Measurements from ENCODE around the gene SEMA4F.
A peak's percentile ranks its signal among the peaks of the same experiment; 100 is the strongest.

Gene SEMA4F

DNA sequence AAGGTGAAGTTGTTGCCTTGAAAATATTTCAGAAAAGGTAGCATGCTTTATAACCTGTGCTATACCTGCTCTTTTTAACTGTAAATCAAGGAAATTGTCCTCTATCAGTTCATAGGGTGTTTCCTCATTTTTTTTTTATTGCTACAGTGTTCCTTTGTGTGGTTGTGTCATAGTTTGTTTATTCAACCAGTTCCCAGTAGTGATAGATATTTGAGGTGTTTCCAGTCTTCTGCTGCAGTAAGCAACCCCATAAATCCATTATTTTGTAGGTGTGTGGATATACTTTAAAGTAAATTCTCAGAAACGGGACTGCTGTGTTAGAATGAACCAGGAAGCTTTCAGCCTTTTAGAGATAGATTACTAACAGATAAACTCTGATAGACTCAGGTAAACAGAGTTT lies 39.6 kb downstream of the SEMA4F start:
- TF ChIP-seq, protein P1, sequence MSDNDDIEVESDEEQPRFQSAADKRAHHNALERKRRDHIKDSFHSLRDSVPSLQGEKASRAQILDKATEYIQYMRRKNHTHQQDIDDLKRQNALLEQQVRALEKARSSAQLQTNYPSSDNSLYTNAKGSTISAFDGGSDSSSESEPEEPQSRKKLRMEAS (IDR thresholded peaks at IDR 0.05; ENCODE audit: low read depth, low read length): no peak
- TF ChIP-seq, protein P2, sequence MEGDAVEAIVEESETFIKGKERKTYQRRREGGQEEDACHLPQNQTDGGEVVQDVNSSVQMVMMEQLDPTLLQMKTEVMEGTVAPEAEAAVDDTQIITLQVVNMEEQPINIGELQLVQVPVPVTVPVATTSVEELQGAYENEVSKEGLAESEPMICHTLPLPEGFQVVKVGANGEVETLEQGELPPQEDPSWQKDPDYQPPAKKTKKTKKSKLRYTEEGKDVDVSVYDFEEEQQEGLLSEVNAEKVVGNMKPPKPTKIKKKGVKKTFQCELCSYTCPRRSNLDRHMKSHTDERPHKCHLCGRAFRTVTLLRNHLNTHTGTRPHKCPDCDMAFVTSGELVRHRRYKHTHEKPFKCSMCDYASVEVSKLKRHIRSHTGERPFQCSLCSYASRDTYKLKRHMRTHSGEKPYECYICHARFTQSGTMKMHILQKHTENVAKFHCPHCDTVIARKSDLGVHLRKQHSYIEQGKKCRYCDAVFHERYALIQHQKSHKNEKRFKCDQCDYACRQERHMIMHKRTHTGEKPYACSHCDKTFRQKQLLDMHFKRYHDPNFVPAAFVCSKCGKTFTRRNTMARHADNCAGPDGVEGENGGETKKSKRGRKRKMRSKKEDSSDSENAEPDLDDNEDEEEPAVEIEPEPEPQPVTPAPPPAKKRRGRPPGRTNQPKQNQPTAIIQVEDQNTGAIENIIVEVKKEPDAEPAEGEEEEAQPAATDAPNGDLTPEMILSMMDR (IDR thresholded peaks at IDR 0.05; ENCODE audit: low read depth, low read length): no peak
- no peak for TF ChIP-seq MYC (IDR thresholded peaks at IDR 0.05; ENCODE audit: low read depth, low read length)
- TF ChIP-seq POLR2A (IDR thresholded peaks at IDR 0.05; ENCODE audit: extremely low read depth, insufficient read length): no peak
- H3K4me3 ChIP-seq (ENCODE audit: low read depth, low read length): no peak overlapping the region
- DNase-seq (ENCODE audit: low read depth): no peak

DNA sequence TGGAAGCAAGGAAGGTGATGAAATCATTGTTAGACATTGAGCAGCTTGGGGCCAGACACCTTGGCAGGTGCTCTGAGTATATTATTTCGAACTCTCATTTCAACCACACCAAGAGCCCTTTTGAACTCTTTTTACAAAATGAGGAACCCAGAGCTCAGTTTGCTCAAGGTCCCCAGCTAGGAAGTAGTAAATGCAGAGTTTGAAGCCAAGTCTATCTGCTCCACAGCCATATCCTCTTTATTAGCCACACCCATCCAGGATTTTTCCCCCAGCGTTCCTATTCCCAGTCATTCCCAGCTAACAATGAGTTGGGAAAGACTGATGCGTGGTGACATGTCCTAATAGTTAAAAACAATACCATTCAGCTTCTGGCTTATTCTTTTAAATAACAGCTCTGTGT lies 40.2 kb downstream of the SEMA4F start:
- peak; percentile 54 for DNase-seq (ENCODE audit: low read depth)
- no peak overlapping the region for H3K4me3 ChIP-seq (ENCODE audit: low read depth, low read length)
- TF ChIP-seq, protein P2 (IDR thresholded peaks at IDR 0.05; ENCODE audit: low read depth, low read length): no peak
- TF ChIP-seq, protein P1 (IDR thresholded peaks at IDR 0.05; ENCODE audit: low read depth, low read length): no peak
- TF ChIP-seq POLR2A (IDR thresholded peaks at IDR 0.05; ENCODE audit: extremely low read depth, insufficient read length) (no peak), MYC (IDR thresholded peaks at IDR 0.05; ENCODE audit: low read depth, low read length) (no peak)

DNA sequence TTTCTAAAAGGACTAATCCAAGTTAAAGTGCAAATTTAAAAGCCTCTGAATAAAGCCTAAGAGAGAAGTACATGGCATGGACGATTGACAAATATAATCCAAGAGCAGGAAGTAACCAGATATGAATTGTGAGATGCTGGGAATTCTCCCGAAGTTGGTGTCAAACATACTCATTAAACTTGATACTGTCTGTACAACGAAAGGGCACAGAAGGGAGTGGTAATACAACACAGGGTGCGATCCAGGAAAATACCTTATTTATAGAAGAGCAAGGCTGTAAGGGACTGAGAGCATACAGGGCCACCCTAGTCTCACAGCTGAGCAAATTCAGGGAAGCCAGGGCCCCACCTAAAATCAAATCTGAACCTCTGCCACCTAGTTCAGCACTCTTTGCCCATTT lies 41.6 kb downstream of the SEMA4F start:
- DNase-seq (ENCODE audit: low read depth): no peak
- TF ChIP-seq MYC (IDR thresholded peaks at IDR 0.05; ENCODE audit: low read depth, low read length) (no peak), POLR2A (IDR thresholded peaks at IDR 0.05; ENCODE audit: extremely low read depth, insufficient read length) (no peak)
- TF ChIP-seq, protein P1 (IDR thresholded peaks at IDR 0.05; ENCODE audit: low read depth, low read length): no peak
- TF ChIP-seq, protein P2 (IDR thresholded peaks at IDR 0.05; ENCODE audit: low read depth, low read length): no peak
- H3K4me3 ChIP-seq (ENCODE audit: low read depth, low read length): no peak overlapping the region

DNA sequence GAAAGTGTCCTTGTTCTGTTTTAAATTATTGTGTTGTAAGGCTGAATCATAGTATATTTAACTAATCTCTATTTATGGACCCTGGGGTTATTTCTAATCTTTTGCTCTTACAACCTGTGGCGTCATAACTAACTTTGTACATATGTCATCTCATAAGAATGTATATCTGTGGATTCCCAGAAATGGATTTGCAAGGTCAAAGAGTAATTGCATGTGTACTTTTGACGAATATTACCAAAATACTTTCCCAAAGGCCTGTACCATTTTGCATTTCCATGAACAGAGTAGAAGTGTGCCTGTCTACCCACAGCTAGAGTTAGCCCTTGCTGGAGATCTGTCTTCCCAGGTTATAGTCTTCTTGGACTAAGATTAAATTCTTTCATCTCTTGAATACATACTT lies 42.8 kb downstream of the SEMA4F start:
- no peak for DNase-seq (ENCODE audit: low read depth)
- TF ChIP-seq, protein P1 (IDR thresholded peaks at IDR 0.05; ENCODE audit: low read depth, low read length): no peak
- TF ChIP-seq, protein P2 (IDR thresholded peaks at IDR 0.05; ENCODE audit: low read depth, low read length): no peak
- TF ChIP-seq POLR2A (IDR thresholded peaks at IDR 0.05; ENCODE audit: extremely low read depth, insufficient read length) (no peak), MYC (IDR thresholded peaks at IDR 0.05; ENCODE audit: low read depth, low read length) (no peak)
- no peak overlapping the region for H3K4me3 ChIP-seq (ENCODE audit: low read depth, low read length)

DNA sequence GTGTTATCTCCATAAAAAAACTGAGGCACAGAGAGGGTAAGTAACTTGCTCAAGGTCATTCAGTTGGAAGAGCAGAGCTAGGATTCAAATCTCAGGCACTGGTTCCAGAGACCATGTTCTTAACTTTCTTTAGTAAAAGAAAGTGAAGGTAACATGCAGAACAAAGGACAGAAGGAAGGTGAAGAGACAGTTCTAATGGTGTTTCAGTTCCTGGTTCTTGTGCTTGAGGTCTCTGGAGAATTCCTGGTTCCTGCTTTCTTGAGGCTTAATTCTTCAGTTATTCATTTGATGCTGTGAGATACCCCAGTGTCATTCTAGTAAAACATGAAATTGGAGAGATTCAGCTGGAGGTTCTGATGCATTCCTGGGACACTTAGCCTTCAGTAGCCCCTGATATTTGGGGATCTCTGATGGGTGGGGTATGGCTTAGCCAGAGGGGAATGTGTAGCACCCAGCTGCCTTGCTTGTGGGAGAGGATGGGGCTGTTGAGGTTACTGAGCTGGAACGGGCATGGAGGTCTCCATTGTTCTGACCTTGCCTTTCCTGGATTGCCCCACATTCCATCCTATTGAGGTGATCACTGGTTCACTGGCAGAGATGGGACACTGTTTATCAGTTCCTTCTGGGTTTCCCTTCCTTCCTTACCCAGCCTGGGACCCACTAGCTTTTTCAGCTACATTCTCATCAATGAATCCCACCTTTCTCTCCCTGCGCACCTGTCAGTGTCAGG lies 46.8 kb downstream of the SEMA4F start:
- DNase-seq (ENCODE audit: low read depth): no peak
- no peak overlapping the region for H3K4me3 ChIP-seq (ENCODE audit: low read depth, low read length)
- TF ChIP-seq POLR2A (IDR thresholded peaks at IDR 0.05; ENCODE audit: extremely low read depth, insufficient read length): no peak
- TF ChIP-seq MYC (IDR thresholded peaks at IDR 0.05; ENCODE audit: low read depth, low read length): no peak
- TF ChIP-seq, protein P1 (IDR thresholded peaks at IDR 0.05; ENCODE audit: low read depth, low read length): no peak
- TF ChIP-seq, protein P2 (IDR thresholded peaks at IDR 0.05; ENCODE audit: low read depth, low read length): no peak
